SKM-1 (cell line): ENCODE results near the gene CEBPZOS.

ENCODE experiments used
- DNase-seq: peaks from one replicate; lab custom pipeline; 2025; ENCODE audit not compliant: unreplicated experiment; lab: John Stamatoyannopoulos, UW

The CEBPZOS gene

GRCh38 chr2:37231241-37232130 lies 35.2 kb downstream of the CEBPZOS start, which contains the start of the genes CEBPZ and NDUFAF7:
CEBPZ (minus strand) TSS chr2:37231596; CDS start chr2:37231567, 29 bp downstream.
NDUFAF7 (plus strand) TSS chr2:37231658; CDS start chr2:37231706, 48 bp downstream.
- DNase-seq: peak; percentile 81

- no peak for DNase-seq
These were observed 36.0 kb downstream of the CEBPZOS start for GRCh38 chr2:37232131-37232933.

- DNase-seq: no peak
These were observed 47.1 kb downstream of the CEBPZOS start for GRCh38 chr2:37243435-37243834.

GRCh38 chr2:37244017-37244416 lies 47.7 kb downstream of the CEBPZOS start:
- no peak for DNase-seq

- DNase-seq: no peak
These were observed 48.5 kb downstream of the CEBPZOS start for GRCh38 chr2:37244755-37245154.

GRCh38 chr2:37246205-37246604 lies 49.9 kb downstream of the CEBPZOS start:
- no peak for DNase-seq

- DNase-seq: no peak
These were observed 54.8 kb downstream of the CEBPZOS start for GRCh38 chr2:37250869-37251740.
